ENCODE results near the gene EIF3D. TPM values are rescaled to one million over a fixed set of nuclear protein-coding genes. Genes with fewer than 3 reads are reported as not detected.

EIF3D gene
- total RNA-seq, 1 experiment from 2014 or later = 237 TPM

DNA sequence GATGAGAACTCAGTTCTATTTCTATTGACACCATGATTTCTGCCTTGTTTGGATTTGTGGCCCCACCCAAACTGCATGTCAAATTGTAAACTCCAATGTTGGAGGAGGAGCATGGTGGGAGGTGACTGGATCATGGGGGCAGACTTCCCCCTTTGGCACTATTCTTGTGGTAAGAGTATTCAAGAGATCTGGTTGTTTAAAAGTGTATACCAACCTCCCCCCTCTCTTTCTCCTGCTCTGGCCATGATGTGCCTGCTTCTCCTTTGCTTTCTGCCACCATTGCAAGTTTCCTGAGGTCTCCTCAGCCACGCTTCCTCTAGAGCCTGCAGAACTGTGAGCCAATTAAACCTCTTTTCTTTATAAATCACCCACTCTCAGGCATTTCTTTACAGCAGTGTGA lies 14.2 kb downstream of the EIF3D start (continued):
- TF ChIP-seq ATF6 (CRISPR knock-in tag; IDR thresholded peaks at IDR 0.05) (no peak), GABPB1 (CRISPR knock-in tag; IDR thresholded peaks at IDR 0.05) (no peak), NFATC4 (CRISPR knock-in tag; IDR thresholded peaks at IDR 0.05) (no peak), GTF2I (CRISPR knock-in tag; conservative IDR thresholded peaks at IDR 0.05) (no peak), MAX (CRISPR knock-in tag; IDR thresholded peaks at IDR 0.05) (no peak)

- H3K36me3 Mint-ChIP-seq = peaks cover 76% of the 10 kb centered on the region
- ChIA-PET POLR2A (no interaction called here), CTCF (interaction anchor here (1.4 kb wide), 1 partner anchor 26 kb away, joined by 4 read pairs; no protein-coding TSS in a partner anchor)
- H3K27me3 Mint-ChIP-seq (ENCODE audit: low read depth) = peaks cover 7% of the 10 kb centered on the region
- ATAC-seq (no peak), DNase-seq (ENCODE audit: low spot score) (no peak)
- H3K4me3 Mint-ChIP-seq = no peak overlapping the region
- no peaks in the 10 kb centered on the region for H3K4me1 Mint-ChIP-seq
- TF ChIP-seq TP53 (CRISPR knock-in tag; IDR thresholded peaks at IDR 0.05) (no peak), CREM (CRISPR knock-in tag; IDR thresholded peaks at IDR 0.05) (no peak), TEAD1 (CRISPR knock-in tag; IDR thresholded peaks at IDR 0.05) (no peak), ZNF671 (CRISPR knock-in tag; IDR thresholded peaks at IDR 0.05) (no peak), ATF6 (CRISPR knock-in tag; IDR thresholded peaks at IDR 0.05) (no peak), ZNF423 (CRISPR knock-in tag; IDR thresholded peaks at IDR 0.05) (no peak), EMX1 (CRISPR knock-in tag; IDR thresholded peaks at IDR 0.05) (no peak), ETV6 (CRISPR knock-in tag; IDR thresholded peaks at IDR 0.05) (no peak), FOXK1 (CRISPR knock-in tag; IDR thresholded peaks at IDR 0.05) (no peak), IRF2 (CRISPR knock-in tag; IDR thresholded peaks at IDR 0.05; ENCODE audit: borderline replicate concordance, low read depth) (no peak), KAT7 (CRISPR knock-in tag; IDR thresholded peaks at IDR 0.05; ENCODE audit: borderline replicate concordance) (no peak), NFE2L1 (CRISPR knock-in tag; IDR thresholded peaks at IDR 0.05) (no peak), USF1 (CRISPR knock-in tag; IDR thresholded peaks at IDR 0.05) (no peak), GTF2I (CRISPR knock-in tag; conservative IDR thresholded peaks at IDR 0.05) (no peak)
- TF ChIP-seq, protein P1, sequence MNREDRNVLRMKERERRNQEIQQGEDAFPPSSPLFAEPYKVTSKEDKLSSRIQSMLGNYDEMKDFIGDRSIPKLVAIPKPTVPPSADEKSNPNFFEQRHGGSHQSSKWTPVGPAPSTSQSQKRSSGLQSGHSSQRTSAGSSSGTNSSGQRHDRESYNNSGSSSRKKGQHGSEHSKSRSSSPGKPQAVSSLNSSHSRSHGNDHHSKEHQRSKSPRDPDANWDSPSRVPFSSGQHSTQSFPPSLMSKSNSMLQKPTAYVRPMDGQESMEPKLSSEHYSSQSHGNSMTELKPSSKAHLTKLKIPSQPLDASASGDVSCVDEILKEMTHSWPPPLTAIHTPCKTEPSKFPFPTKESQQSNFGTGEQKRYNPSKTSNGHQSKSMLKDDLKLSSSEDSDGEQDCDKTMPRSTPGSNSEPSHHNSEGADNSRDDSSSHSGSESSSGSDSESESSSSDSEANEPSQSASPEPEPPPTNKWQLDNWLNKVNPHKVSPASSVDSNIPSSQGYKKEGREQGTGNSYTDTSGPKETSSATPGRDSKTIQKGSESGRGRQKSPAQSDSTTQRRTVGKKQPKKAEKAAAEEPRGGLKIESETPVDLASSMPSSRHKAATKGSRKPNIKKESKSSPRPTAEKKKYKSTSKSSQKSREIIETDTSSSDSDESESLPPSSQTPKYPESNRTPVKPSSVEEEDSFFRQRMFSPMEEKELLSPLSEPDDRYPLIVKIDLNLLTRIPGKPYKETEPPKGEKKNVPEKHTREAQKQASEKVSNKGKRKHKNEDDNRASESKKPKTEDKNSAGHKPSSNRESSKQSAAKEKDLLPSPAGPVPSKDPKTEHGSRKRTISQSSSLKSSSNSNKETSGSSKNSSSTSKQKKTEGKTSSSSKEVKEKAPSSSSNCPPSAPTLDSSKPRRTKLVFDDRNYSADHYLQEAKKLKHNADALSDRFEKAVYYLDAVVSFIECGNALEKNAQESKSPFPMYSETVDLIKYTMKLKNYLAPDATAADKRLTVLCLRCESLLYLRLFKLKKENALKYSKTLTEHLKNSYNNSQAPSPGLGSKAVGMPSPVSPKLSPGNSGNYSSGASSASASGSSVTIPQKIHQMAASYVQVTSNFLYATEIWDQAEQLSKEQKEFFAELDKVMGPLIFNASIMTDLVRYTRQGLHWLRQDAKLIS (CRISPR knock-in tag; IDR thresholded peaks at IDR 0.05; ENCODE audit: borderline replicate concordance) = no peak
- no peaks in the 10 kb centered on the region for H3K9me3 Mint-ChIP-seq
- no peak overlapping the region for H3K27ac Mint-ChIP-seq
These were observed 16.0 kb downstream of the EIF3D start for GRCh38 chr22:36512991-36513390.

Data from WTC11 (cell line).